Mesothelial cell of epicardium (in vitro differentiated cells): Measurements from ENCODE around the gene FAM168B. TPM values are rescaled to one million over a fixed set of nuclear protein-coding genes. Genes with fewer than 3 reads are reported as not detected.

ENCODE experiments used
- DNase-seq, 2 experiments: peaks; one replicate each; pipeline ENCODE4 v3.0.0; 2021; ENCODE audit warnings: low spot score in 2 of 2; ENCODE audit not compliant: unreplicated experiment in 2 of 2
- H3K27ac Mint-ChIP-seq: 2 replicates; pipeline ENCODE4 v1.8.0; 2021; ENCODE audit warnings: mixed read lengths
- H3K27me3 Mint-ChIP-seq: 2 replicates; pipeline ENCODE4 v1.8.0; 2021; ENCODE audit warnings: low read depth, mixed read lengths
- H3K36me3 Mint-ChIP-seq: 2 replicates; pipeline ENCODE4 v1.8.0; 2021; ENCODE audit warnings: mixed read lengths
- H3K4me1 Mint-ChIP-seq: 2 replicates; pipeline ENCODE4 v1.8.0; 2021; ENCODE audit warnings: mixed read lengths
- H3K4me3 Mint-ChIP-seq: 2 replicates; pipeline ENCODE4 v1.8.0; 2021; ENCODE audit warnings: mild to moderate bottlenecking, moderate library complexity, mixed read lengths
- H3K9me3 Mint-ChIP-seq: 2 replicates; pipeline ENCODE4 v1.8.0; 2021; ENCODE audit warnings: mixed read lengths
- total RNA-seq: library from RNA; stranded (reverse); gene quantifications from 3 replicates; pipeline ENCODE4 v1.2.1, GENCODE V29; 2021
- TF ChIP-seq, protein P1 (sequence below): fragments of 200-600 bp; sonication (generic); IDR thresholded peaks from one replicate; pipeline ENCODE4 v1.5.0; 2021; ENCODE audit warnings: antibody characterized with exemption; ENCODE audit not compliant: unreplicated experiment

FAM168B gene
- total RNA-seq, 1 donor from 2014 or later: 114 TPM

DNA sequence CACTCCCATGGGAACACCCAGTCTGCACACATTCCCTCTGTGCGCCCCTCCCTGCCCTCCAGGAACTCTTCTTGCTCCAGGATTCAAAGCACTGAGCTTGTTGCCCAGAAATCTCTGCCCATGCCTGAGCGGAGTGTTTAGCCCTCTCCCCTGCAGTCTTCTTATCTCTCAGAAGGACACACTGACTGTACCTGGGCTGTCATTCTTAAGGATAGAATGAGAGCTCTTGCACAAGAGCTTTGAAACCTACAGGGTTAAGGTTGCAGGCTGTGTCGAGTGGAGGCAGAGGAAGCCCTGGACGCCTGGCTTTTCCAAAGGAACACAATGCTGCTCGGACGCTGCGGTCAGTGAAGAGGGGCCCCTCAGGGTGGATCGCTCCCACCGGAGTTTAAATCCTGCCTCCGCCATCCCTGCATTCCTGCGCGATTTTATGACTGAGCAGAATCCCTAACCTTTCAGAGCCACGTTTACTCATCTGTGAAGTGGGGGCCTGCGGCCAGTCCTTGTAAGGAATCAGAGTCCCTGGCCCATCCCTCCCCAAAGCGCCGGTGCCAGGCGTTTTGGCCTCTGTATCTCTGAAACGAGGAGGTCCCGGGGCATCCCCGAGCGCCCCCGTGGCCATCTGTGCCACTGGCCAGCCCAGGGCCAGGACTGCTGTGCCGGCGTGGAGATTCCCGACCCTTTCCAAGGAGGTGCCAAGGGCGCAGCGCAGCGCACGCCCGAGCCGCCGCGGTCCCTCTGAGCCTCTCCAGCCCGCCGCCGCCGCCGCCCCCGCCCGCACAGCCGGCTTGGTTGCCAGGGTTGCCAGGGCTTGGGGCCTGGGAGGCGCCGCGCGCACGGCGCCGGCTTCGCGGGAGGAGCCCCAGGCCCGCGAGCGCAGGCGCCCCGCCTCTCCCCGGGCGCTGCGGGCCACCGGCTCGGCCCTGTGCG lies 58.9 kb downstream of the FAM168B start:
- DNase-seq: peak in 1 of 2 experiments; percentile 70
- no peaks in the 10 kb centered on the region for H3K36me3 Mint-ChIP-seq
- H3K27ac Mint-ChIP-seq: no peak overlapping the region
- TF ChIP-seq, protein P1, sequence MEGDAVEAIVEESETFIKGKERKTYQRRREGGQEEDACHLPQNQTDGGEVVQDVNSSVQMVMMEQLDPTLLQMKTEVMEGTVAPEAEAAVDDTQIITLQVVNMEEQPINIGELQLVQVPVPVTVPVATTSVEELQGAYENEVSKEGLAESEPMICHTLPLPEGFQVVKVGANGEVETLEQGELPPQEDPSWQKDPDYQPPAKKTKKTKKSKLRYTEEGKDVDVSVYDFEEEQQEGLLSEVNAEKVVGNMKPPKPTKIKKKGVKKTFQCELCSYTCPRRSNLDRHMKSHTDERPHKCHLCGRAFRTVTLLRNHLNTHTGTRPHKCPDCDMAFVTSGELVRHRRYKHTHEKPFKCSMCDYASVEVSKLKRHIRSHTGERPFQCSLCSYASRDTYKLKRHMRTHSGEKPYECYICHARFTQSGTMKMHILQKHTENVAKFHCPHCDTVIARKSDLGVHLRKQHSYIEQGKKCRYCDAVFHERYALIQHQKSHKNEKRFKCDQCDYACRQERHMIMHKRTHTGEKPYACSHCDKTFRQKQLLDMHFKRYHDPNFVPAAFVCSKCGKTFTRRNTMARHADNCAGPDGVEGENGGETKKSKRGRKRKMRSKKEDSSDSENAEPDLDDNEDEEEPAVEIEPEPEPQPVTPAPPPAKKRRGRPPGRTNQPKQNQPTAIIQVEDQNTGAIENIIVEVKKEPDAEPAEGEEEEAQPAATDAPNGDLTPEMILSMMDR: no peak
- peaks cover 13% of the 10 kb centered on the region for H3K27me3 Mint-ChIP-seq
- H3K4me3 Mint-ChIP-seq: peak overlapping the region; percentile 71
- peaks cover 14% of the 10 kb centered on the region for H3K4me1 Mint-ChIP-seq
- no peaks in the 10 kb centered on the region for H3K9me3 Mint-ChIP-seq

DNA sequence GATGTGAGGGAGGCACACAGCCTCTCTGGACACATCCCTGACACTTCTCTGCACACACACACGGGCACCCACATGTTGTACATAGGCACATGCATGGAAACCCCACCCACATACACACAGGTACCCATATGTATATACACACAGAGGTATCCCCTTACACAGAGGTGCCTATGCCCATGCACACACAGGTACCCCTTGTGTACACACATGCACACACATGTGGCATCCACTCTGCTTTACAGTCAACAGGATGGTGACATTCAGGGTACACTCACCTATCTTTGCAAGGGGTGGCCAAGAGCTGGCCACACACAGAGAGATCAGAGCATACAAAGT lies 59.5 kb downstream of the FAM168B start:
- H3K27me3 Mint-ChIP-seq: peaks cover 13% of the 10 kb centered on the region
- DNase-seq: no peak
- H3K4me1 Mint-ChIP-seq: peaks cover 14% of the 10 kb centered on the region
- no peaks in the 10 kb centered on the region for H3K9me3 Mint-ChIP-seq
- H3K4me3 Mint-ChIP-seq: peak overlapping the region; percentile 71
- TF ChIP-seq, protein P1: no peak
- no peaks in the 10 kb centered on the region for H3K36me3 Mint-ChIP-seq
- H3K27ac Mint-ChIP-seq: no peak overlapping the region

DNA sequence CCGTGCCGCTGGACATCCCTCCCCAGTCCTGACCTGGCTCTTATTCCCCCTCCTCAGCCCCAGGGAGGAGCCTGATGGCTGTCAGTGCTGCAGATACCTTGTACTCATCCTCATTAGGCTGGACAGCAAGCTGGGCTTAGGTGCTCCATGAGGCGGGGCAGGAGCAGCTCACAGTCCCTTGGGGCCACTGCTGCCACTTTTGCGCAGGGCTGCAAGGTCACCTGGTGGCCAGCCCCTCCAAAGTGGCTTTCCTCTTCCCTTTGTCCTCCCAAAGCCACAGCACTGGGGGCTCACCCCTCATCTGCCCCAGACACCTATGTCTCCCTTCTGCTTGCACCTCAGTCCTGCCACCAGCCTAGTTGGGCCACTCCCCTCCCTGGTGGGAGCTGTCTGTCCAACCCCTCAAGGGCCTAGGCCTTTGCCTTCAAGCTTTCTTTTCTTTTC lies 60.8 kb downstream of the FAM168B start:
- Mint-ChIP-seq H3K36me3 (no peaks in the 10 kb centered on the region), H3K9me3 (peaks cover under 1% of the 10 kb centered on the region), H3K4me3 (no peak overlapping the region), H3K27me3 (peaks cover 13% of the 10 kb centered on the region), H3K4me1 (peaks cover 14% of the 10 kb centered on the region), H3K27ac (no peak overlapping the region)
- DNase-seq: no peak
- TF ChIP-seq, protein P1: no peak

DNA sequence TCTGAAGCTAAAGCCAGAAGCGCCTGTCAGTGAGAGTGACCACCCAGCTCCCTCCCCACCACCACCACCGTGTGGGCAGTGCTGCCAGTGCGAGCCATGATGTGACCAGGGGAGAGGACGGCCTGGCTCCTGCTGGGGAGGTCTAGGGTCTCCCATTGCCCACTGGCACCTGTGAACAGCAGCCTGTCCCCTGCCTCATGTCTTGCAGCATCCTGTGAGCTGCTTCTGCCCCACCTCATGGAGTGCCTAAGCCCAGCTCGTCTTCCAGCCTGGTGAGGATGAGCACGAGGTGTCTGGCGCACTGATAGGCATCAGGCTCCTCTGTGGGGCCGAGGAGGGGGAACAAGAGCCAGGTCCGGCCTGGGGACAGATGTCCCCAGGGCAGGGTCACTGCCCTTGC lies 61.4 kb downstream of the FAM168B start:
- H3K27me3 Mint-ChIP-seq: peaks cover 13% of the 10 kb centered on the region
- H3K4me1 Mint-ChIP-seq: peaks cover 14% of the 10 kb centered on the region

DNA sequence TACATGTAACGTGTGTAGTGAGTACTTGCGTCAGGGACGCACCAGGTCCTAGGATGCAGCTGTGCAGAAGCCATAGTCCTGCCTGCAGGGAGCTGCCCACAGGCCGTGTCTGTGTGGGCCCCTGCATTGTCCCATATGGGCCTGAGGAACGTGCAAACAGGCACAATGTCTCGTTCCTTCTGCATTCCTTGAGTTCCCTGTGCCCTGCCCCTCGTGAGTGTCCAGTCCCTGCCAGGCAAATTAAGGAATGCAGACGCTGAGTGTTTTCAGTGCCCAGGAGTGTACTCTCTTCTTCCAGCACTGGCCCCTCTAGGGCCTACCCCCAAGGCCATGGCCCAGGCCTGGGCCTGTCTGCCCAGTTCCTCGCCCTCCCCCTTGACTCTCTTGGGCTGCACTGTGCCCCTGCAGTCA lies 61.8 kb downstream of the FAM168B start:
- Mint-ChIP-seq H3K4me1 (peaks cover 14% of the 10 kb centered on the region), H3K9me3 (peaks cover 6% of the 10 kb centered on the region), H3K36me3 (no peaks in the 10 kb centered on the region), H3K27me3 (peaks cover 13% of the 10 kb centered on the region), H3K4me3 (no peak overlapping the region), H3K27ac (no peak overlapping the region)
- TF ChIP-seq, protein P1: no peak
- no peak for DNase-seq

More for the DNA sequence above, 61.4 kb downstream of the FAM168B start:
- TF ChIP-seq, protein P1: no peak
- no peak overlapping the region for H3K27ac Mint-ChIP-seq
- no peaks in the 10 kb centered on the region for H3K36me3 Mint-ChIP-seq
- H3K4me3 Mint-ChIP-seq: no peak overlapping the region
- DNase-seq: no peak
- H3K9me3 Mint-ChIP-seq: peaks cover 6% of the 10 kb centered on the region
